NCI-H2171 (cell line): ENCODE results near the gene SAP30.

ENCODE experiments used
- DNase-seq: peaks from one replicate; lab custom pipeline; 2025; lab: John Stamatoyannopoulos, UW

The SAP30 gene

GRCh38 chr4:173415885-173416653 lies 45.3 kb downstream of the SAP30 start:
- no peak for DNase-seq

- DNase-seq: no peak
These were observed 47.1 kb downstream of the SAP30 start for GRCh38 chr4:173417833-173418232.

GRCh38 chr4:173418639-173419038 lies 47.9 kb downstream of the SAP30 start:
- no peak for DNase-seq

GRCh38 chr4:173420324-173420752 lies 49.6 kb downstream of the SAP30 start:
- peak; percentile 4 for DNase-seq

GRCh38 chr4:173420801-173421200 lies 50.0 kb downstream of the SAP30 start:
- no peak for DNase-seq

GRCh38 chr4:173424899-173425805 lies 54.4 kb downstream of the SAP30 start:
- DNase-seq: no peak

GRCh38 chr4:173426064-173426463 lies 55.3 kb downstream of the SAP30 start:
- DNase-seq: no peak
